DMS79 (cell line): ENCODE results near the gene CAMTA1.

Source experiments
- DNase-seq: peaks from one replicate; lab custom pipeline; 2025; lab: John Stamatoyannopoulos, UW

The CAMTA1 gene

DNA sequence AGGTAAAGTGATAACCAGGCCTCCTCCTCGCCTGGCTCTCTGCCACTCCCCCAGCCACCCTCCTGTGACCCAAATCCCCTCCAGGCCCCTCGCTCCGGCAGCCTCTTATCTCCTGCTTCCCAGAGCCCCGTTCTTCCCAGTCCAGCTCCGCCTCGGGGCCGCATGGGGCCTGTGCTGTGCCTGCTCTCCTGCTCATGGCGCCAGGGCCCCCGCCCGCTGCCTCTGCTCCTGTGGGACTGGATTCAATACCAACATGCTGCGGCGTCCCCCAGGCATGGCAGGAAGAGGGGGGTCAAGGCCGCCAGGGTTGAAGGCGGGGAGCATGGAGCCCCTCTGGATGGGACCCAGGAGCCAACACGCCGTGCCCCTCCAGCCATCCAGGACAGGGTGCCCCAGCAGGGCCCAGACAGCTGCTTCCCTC is 772.8 kb downstream of the CAMTA1 start:
- no peak for DNase-seq

GRCh38 chr1:7558481-7558880 is 773.2 kb downstream of the CAMTA1 start:
- no peak for DNase-seq

GRCh38 chr1:7558921-7559869 is 773.9 kb downstream of the CAMTA1 start:
- no peak for DNase-seq

GRCh38 chr1:7560128-7560527 is 774.9 kb downstream of the CAMTA1 start:
- no peak for DNase-seq

DNA sequence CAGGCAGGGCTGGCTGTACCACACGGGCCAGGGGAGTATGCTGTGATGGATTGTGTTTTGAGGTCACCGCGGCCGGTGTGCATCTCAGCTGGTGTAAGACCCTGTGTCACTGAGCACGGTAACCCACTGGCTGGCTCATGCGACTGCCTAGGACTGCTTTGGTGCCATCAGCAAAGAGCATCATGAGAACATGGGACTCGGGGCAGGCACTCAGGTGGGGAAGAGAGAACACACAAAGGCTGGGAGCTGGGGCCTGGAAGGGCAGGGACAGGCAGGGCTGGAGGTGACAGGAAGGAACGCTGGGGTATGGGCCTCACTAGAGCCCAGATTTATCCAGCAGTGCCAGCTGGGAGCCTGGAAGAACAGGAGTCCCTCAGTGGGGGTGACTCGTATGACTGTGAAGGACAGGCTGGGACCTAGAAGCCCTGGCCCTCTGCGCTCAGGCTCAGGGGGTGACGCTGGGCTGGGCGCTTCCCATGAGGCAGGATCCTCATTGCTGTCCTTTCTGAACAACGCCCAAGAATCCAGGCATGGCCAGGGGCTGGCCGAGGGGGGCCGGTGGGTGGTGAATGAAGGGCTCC is 775.4 kb downstream of the CAMTA1 start:
- no peak for DNase-seq

- DNase-seq, result no peak
These were observed 776.2 kb downstream of the CAMTA1 start for GRCh38 chr1:7561331-7561921.

- DNase-seq, result no peak
These were observed 776.9 kb downstream of the CAMTA1 start for GRCh38 chr1:7561936-7562728.

DNA sequence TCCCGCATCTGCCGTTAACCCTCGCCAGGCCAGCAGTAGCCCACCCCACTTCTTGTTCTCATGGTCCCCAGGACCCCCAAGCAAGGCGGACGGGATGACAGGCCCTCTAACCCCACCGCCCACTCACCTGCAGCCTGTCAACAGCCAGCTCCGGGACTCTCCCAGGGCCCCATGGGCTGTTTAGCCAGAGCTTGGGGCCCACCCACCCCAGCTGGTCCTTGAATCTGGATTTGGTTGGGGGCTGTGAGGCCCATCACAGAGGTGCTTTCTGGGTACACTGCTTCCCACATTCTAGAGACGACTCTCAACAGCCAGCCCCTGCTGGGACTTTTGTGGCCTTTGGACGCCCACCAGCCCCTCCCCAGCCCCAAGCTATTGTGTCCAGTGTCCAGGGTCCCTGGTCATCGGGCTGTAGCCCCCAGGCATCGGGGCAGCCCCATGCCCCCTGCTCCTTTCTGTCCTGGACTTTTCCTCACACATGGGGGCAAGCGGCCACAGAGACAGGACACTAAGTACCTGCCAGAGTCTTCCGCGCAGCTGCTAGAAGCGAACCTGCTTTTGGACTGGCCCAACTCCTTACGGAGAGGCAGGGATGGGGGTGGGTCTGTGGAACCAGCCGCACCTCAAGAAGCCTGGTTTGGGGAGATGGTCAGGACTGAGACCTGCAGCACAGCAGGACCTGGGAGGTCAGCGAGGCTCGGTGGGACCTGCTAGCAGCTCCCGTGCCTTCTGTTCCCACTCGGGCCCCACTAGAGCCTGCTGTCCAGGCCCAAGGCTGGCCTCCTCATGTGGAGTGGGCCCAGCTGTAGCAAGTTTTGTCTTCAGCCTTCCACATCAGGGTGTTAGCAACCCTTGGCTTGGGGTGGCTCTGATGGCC is 777.7 kb downstream of the CAMTA1 start:
- no peak for DNase-seq

- DNase-seq, result no peak
These were observed 778.9 kb downstream of the CAMTA1 start for GRCh38 chr1:7564137-7564536.

- no peak for DNase-seq
These were observed 780.0 kb downstream of the CAMTA1 start for GRCh38 chr1:7565099-7565750.

DNA sequence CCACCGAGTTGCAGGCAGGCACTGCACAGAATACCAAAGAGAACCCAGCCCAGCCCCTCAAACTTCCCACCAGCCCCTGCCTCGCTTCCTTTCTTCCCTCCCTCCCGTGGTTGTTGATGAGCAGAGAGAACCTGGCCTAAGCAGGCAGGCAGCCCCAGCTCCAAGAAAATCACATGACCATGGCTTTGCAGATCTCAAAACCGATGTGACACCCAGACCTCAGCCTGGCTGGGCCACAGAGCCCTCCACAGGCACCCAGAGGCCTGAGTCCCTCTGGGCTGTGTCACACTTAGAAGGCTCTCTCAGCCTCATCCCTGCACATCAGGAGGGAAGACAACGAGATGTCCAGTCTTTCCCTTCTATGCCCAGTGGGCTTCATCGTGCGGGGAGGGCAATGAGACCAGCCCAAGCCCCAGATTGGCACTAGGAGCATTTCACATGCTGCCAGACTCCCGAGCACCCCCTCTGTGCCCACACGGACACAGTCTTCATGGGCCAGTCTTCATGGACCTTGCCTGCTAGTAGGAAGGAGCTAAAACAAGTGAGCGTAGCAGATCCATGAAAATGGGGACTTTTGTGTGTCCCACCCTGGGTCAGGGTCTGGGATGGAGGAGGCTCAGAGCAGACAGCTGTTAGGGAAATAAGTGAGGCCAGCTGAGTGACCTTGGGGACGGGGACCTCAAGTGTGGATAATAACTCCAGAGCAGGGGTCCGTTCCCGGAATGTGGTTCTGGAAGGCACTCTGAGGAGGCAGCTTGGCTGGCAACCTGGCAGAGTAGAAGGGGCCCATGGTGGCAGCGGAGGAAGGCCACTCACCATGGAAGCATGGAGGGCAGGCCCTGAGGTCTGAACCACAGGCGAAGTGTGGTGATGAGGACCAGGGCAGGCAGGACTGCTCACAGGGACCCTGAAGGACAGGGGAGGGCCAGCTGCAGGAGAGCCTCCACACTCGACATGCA is 781.4 kb downstream of the CAMTA1 start:
- no peak for DNase-seq

- no peak for DNase-seq
These were observed 782.1 kb downstream of the CAMTA1 start for GRCh38 chr1:7567376-7567775.

- DNase-seq, result no peak
These were observed 782.8 kb downstream of the CAMTA1 start for GRCh38 chr1:7568053-7568452.

GRCh38 chr1:7568901-7569524 is 783.8 kb downstream of the CAMTA1 start:
- DNase-seq, result no peak

GRCh38 chr1:7570311-7570710 is 785.1 kb downstream of the CAMTA1 start:
- DNase-seq, result no peak

DNA sequence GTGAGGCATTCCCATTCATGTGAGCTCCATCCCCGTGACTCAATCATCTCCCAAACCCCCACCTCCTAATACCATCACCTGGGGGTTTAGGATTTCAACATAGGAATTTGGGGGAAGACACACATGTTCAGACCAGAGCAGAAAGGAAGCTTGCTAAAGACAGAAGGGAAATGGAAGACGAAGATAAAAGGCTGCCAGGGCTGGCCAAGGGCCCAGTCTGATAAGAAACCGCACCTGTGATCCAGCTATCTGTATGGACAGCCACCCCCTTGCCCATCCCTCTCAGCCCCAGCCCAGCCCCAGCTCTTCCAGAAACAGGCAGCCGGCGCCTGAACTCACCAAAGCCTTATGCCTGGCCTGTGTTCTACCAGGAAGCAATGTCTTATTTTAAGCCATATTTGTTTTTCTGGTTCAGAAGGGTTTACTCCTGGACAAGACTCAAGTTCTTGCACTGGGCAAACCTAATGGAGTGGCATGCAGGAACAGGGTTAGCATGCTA is 787.4 kb downstream of the CAMTA1 start:
- no peak for DNase-seq

- no peak for DNase-seq
These were observed 788.2 kb downstream of the CAMTA1 start for GRCh38 chr1:7573481-7573880.

- no peak for DNase-seq
These were observed 789.1 kb downstream of the CAMTA1 start for GRCh38 chr1:7574121-7575040.
